ENCODE measurements around the gene RARB.

RARB gene

GRCh38 chr3:25404569-25404968 lies 23.5 kb upstream of the RARB start:
- H3K27me3 ChIP-seq (ENCODE audit: insufficient read depth, insufficient read length): no peaks in the 10 kb centered on the region
- H3K36me3 ChIP-seq (ENCODE audit: insufficient read depth, insufficient read length, low read length): no peaks in the 10 kb centered on the region
- no peak overlapping the region for H3K9ac ChIP-seq (ENCODE audit: insufficient read length, low read depth)
- DNase-seq (ENCODE audit: low read depth, low spot score): no peak
- H3K4me3 ChIP-seq (ENCODE audit: insufficient read length, low read depth): no peak overlapping the region
- no peaks in the 10 kb centered on the region for H3K9me3 ChIP-seq (ENCODE audit: insufficient read depth, low read length)
- H3K4me1 ChIP-seq (ENCODE audit: insufficient read depth, insufficient read length): no peaks in the 10 kb centered on the region
- TF ChIP-seq SUZ12 (IDR thresholded peaks at IDR 0.05; ENCODE audit: extremely low read depth, insufficient read depth, insufficient read length) (no peak), ZNF274 (IDR thresholded peaks at IDR 0.05; ENCODE audit: low read depth, low read length) (no peak), YY1 (IDR thresholded peaks at IDR 0.05; ENCODE audit: insufficient read depth, insufficient read length) (no peak)

DNA sequence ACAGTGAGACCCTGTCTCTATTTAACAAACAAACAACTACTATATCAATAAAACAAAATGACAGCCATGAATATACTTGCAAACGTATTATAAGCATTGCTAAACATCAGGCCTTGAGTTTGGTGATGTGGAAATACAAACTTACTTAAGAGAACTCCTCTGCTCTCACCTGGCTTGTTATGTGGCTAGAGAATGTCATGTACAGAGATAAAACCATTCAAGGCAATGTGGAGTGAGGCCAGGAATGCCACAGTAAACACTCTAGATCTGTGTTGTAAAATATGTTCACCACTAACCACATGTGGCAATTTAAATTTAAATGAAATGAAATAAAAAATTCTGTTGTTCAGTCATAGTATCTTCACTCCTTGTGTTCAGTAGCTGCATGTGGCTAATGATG lies 22.7 kb upstream of the RARB start:
- H3K4me3 ChIP-seq (ENCODE audit: insufficient read length, low read depth): no peak overlapping the region
- no peak overlapping the region for H3K9ac ChIP-seq (ENCODE audit: insufficient read length, low read depth)
- no peaks in the 10 kb centered on the region for H3K9me3 ChIP-seq (ENCODE audit: insufficient read depth, low read length)
- TF ChIP-seq YY1 (IDR thresholded peaks at IDR 0.05; ENCODE audit: insufficient read depth, insufficient read length): no peak
- no peak for TF ChIP-seq ZNF274 (IDR thresholded peaks at IDR 0.05; ENCODE audit: low read depth, low read length)
- no peak for TF ChIP-seq SUZ12 (IDR thresholded peaks at IDR 0.05; ENCODE audit: extremely low read depth, insufficient read depth, insufficient read length)
- no peaks in the 10 kb centered on the region for H3K27me3 ChIP-seq (ENCODE audit: insufficient read depth, insufficient read length)
- H3K4me1 ChIP-seq (ENCODE audit: insufficient read depth, insufficient read length): no peaks in the 10 kb centered on the region
- no peaks in the 10 kb centered on the region for H3K36me3 ChIP-seq (ENCODE audit: insufficient read depth, insufficient read length, low read length)
- no peak for DNase-seq (ENCODE audit: low read depth, low spot score)

- TF ChIP-seq SUZ12 (IDR thresholded peaks at IDR 0.05; ENCODE audit: extremely low read depth, insufficient read depth, insufficient read length): no peak
- Histone ChIP-seq H3K9me3 (ENCODE audit: insufficient read depth, low read length) (peaks cover 12% of the 10 kb centered on the region; the same call in 1 of the 2 replicates), H3K4me1 (ENCODE audit: insufficient read depth, insufficient read length) (no peaks in the 10 kb centered on the region), H3K4me3 (ENCODE audit: insufficient read length, low read depth) (no peak overlapping the region), H3K9ac (ENCODE audit: insufficient read length, low read depth) (no peak overlapping the region), H3K36me3 (ENCODE audit: insufficient read depth, insufficient read length, low read length) (no peaks in the 10 kb centered on the region), H3K27me3 (ENCODE audit: insufficient read depth, insufficient read length) (no peaks in the 10 kb centered on the region)
- DNase-seq (ENCODE audit: low read depth, low spot score): no peak
Observed at GRCh38 chr3:25410703-25411102, 17.4 kb upstream of the RARB start.

GRCh38 chr3:25412269-25412668 lies 15.8 kb upstream of the RARB start:
- no peaks in the 10 kb centered on the region for H3K4me1 ChIP-seq (ENCODE audit: insufficient read depth, insufficient read length)
- no peak overlapping the region for H3K4me3 ChIP-seq (ENCODE audit: insufficient read length, low read depth)
- DNase-seq (ENCODE audit: low read depth, low spot score): no peak
- no peak for TF ChIP-seq YY1 (IDR thresholded peaks at IDR 0.05; ENCODE audit: insufficient read depth, insufficient read length)
- no peak for TF ChIP-seq ZNF274 (IDR thresholded peaks at IDR 0.05; ENCODE audit: low read depth, low read length)
- TF ChIP-seq SUZ12 (IDR thresholded peaks at IDR 0.05; ENCODE audit: extremely low read depth, insufficient read depth, insufficient read length): no peak
- no peaks in the 10 kb centered on the region for H3K27me3 ChIP-seq (ENCODE audit: insufficient read depth, insufficient read length)
- peaks cover 23% of the 10 kb centered on the region; the same call in 1 of the 2 replicates for H3K9me3 ChIP-seq (ENCODE audit: insufficient read depth, low read length)
- no peak overlapping the region for H3K9ac ChIP-seq (ENCODE audit: insufficient read length, low read depth)
- no peaks in the 10 kb centered on the region for H3K36me3 ChIP-seq (ENCODE audit: insufficient read depth, insufficient read length, low read length)

GRCh38 chr3:25416176-25416575 lies 11.9 kb upstream of the RARB start:
- no peaks in the 10 kb centered on the region for H3K36me3 ChIP-seq (ENCODE audit: insufficient read depth, insufficient read length, low read length)
- no peak overlapping the region for H3K9ac ChIP-seq (ENCODE audit: insufficient read length, low read depth)
- DNase-seq (ENCODE audit: low read depth, low spot score): no peak
- H3K4me3 ChIP-seq (ENCODE audit: insufficient read length, low read depth): no peak overlapping the region
- TF ChIP-seq SUZ12 (IDR thresholded peaks at IDR 0.05; ENCODE audit: extremely low read depth, insufficient read depth, insufficient read length): no peak
- no peak for TF ChIP-seq ZNF274 (IDR thresholded peaks at IDR 0.05; ENCODE audit: low read depth, low read length)
- no peak for TF ChIP-seq YY1 (IDR thresholded peaks at IDR 0.05; ENCODE audit: insufficient read depth, insufficient read length)
- peaks cover 4% of the 10 kb centered on the region for H3K4me1 ChIP-seq (ENCODE audit: insufficient read depth, insufficient read length)
- no peaks in the 10 kb centered on the region for H3K27me3 ChIP-seq (ENCODE audit: insufficient read depth, insufficient read length)
- H3K9me3 ChIP-seq (ENCODE audit: insufficient read depth, low read length): peaks cover 37% of the 10 kb centered on the region; the same call in 1 of the 2 replicates

GRCh38 chr3:25418596-25418995 lies 9.5 kb upstream of the RARB start:
- no peak for TF ChIP-seq ZNF274 (IDR thresholded peaks at IDR 0.05; ENCODE audit: low read depth, low read length)
- no peak for TF ChIP-seq YY1 (IDR thresholded peaks at IDR 0.05; ENCODE audit: insufficient read depth, insufficient read length)
- no peak for TF ChIP-seq SUZ12 (IDR thresholded peaks at IDR 0.05; ENCODE audit: extremely low read depth, insufficient read depth, insufficient read length)
- no peak for DNase-seq (ENCODE audit: low read depth, low spot score)
- no peak overlapping the region for H3K9ac ChIP-seq (ENCODE audit: insufficient read length, low read depth)
- H3K27me3 ChIP-seq (ENCODE audit: insufficient read depth, insufficient read length): no peaks in the 10 kb centered on the region
- H3K4me1 ChIP-seq (ENCODE audit: insufficient read depth, insufficient read length): peaks cover 6% of the 10 kb centered on the region
- H3K36me3 ChIP-seq (ENCODE audit: insufficient read depth, insufficient read length, low read length): no peaks in the 10 kb centered on the region
- no peak overlapping the region for H3K4me3 ChIP-seq (ENCODE audit: insufficient read length, low read depth)
- H3K9me3 ChIP-seq (ENCODE audit: insufficient read depth, low read length): peaks cover 32% of the 10 kb centered on the region; the same call in 1 of the 2 replicates

GRCh38 chr3:25419251-25419650 lies 8.8 kb upstream of the RARB start:
- TF ChIP-seq YY1 (IDR thresholded peaks at IDR 0.05; ENCODE audit: insufficient read depth, insufficient read length) (no peak), SUZ12 (IDR thresholded peaks at IDR 0.05; ENCODE audit: extremely low read depth, insufficient read depth, insufficient read length) (no peak), ZNF274 (IDR thresholded peaks at IDR 0.05; ENCODE audit: low read depth, low read length) (no peak)
- no peak overlapping the region for H3K9ac ChIP-seq (ENCODE audit: insufficient read length, low read depth)
- DNase-seq (ENCODE audit: low read depth, low spot score): no peak
- peaks cover 27% of the 10 kb centered on the region; the same call in 1 of the 2 replicates for H3K9me3 ChIP-seq (ENCODE audit: insufficient read depth, low read length)
- no peaks in the 10 kb centered on the region for H3K27me3 ChIP-seq (ENCODE audit: insufficient read depth, insufficient read length)
- peaks cover 6% of the 10 kb centered on the region for H3K4me1 ChIP-seq (ENCODE audit: insufficient read depth, insufficient read length)
- H3K4me3 ChIP-seq (ENCODE audit: insufficient read length, low read depth): no peak overlapping the region
- H3K36me3 ChIP-seq (ENCODE audit: insufficient read depth, insufficient read length, low read length): no peaks in the 10 kb centered on the region

Measured in NT2/D1 (cell line).